ENCODE measurements around the gene PIANP.

PIANP gene

DNA sequence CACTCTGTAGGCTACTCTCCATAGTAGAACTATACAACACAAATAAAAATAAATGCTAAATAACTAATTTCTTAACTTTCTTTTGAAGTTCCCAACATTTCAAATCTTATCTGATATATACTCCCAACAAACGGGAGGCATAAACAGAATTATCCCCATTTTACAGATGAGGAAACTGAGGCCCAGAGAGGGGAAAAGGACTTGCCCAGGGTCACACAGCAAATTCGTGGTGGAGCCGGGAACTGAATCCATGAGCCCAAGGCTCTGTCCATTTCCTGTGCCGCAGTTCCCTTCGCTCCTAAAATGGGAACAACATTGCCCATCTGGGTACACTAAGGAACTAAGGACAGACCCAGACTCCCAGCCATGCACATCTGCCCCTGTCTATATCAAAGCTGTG lies 23.7 kb downstream of the PIANP start:
- Histone ChIP-seq H3K27ac (no peak overlapping the region), H3K9me3 (ENCODE audit: control insufficient read depth, low read length) (no peaks in the 10 kb centered on the region), H3K79me2 (peaks cover 34% of the 10 kb centered on the region), H2AFZ (no peak overlapping the region), H3K4me3 (ENCODE audit: low read depth, low read length) (no peak overlapping the region), H3K4me2 (ENCODE audit: low read length) (no peak overlapping the region), H3K9ac (no peak overlapping the region), H3K4me1 (no peaks in the 10 kb centered on the region), H3K36me3 (ENCODE audit: control insufficient read depth, insufficient read depth, low read length) (no peaks in the 10 kb centered on the region), H3K27me3 (ENCODE audit: control insufficient read depth, insufficient read depth, low read length) (no peaks in the 10 kb centered on the region)
- TF ChIP-seq, protein P1, sequence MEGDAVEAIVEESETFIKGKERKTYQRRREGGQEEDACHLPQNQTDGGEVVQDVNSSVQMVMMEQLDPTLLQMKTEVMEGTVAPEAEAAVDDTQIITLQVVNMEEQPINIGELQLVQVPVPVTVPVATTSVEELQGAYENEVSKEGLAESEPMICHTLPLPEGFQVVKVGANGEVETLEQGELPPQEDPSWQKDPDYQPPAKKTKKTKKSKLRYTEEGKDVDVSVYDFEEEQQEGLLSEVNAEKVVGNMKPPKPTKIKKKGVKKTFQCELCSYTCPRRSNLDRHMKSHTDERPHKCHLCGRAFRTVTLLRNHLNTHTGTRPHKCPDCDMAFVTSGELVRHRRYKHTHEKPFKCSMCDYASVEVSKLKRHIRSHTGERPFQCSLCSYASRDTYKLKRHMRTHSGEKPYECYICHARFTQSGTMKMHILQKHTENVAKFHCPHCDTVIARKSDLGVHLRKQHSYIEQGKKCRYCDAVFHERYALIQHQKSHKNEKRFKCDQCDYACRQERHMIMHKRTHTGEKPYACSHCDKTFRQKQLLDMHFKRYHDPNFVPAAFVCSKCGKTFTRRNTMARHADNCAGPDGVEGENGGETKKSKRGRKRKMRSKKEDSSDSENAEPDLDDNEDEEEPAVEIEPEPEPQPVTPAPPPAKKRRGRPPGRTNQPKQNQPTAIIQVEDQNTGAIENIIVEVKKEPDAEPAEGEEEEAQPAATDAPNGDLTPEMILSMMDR (IDR thresholded peaks at IDR 0.05) = no peak

DNA sequence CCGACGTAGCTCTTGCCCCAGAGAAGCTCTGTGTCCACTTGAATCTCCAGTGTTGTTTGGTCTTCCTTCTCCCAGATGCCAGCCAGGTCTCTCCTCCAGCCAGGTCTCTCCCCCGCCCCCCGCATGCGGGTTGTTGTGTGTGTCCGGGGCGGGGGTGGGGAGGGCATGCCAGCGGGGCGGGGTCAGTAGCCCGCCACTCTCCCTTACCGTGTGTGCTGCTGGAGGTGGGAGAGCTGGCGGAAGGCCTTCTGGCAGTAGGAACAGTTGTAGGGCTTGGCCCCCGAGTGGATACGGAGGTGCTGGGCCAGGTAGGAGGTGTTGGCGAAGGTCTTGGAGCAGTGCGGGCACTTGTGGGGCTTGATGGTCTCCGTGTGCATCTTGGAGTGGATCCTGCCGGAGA lies 28.5 kb downstream of the PIANP start:
- Histone ChIP-seq H3K36me3 (ENCODE audit: control insufficient read depth, insufficient read depth, low read length) (no peaks in the 10 kb centered on the region), H2AFZ (no peak overlapping the region), H3K9ac (no peak overlapping the region), H3K4me1 (no peaks in the 10 kb centered on the region), H3K79me2 (peaks cover under 1% of the 10 kb centered on the region), H3K27ac (no peak overlapping the region), H3K27me3 (ENCODE audit: control insufficient read depth, insufficient read depth, low read length) (no peaks in the 10 kb centered on the region), H3K4me2 (ENCODE audit: low read length) (no peak overlapping the region), H3K9me3 (ENCODE audit: control insufficient read depth, low read length) (no peaks in the 10 kb centered on the region), H3K4me3 (ENCODE audit: low read depth, low read length) (no peak overlapping the region)
- TF ChIP-seq, protein P1 (IDR thresholded peaks at IDR 0.05) = no peak

DNA sequence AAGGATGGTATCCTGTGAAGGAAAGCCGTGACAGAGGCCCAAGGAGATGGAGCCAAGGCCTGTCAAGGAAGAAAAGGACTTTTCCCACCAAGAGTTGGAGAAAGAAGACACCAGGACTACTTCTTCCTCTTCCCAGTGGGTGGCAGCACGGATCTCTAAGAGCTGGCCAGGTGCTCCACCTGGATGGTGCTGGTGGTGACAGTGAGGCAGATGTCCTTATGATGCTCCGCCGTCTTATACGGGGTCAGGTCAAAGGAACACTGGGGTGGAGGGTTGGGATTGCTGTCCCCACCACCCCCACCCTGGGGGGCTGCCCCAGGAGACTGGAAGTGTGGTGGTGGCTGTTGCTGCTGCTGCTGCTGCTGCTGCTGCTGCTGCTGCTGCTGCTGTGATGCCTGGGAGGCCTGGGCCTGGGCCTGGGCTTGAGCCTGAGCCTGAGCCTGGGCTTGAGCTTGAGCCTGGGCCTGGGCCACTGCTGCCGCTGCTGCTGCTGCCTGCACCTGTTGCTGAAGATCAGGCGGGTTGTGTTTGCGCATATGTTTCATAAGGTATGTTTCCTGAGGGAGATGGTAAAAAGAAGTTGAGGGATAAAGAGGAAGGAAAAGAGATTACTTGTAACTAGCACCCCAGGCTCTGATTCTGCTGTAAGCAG lies 32.9 kb downstream of the PIANP start:
- TF ChIP-seq, protein P1 (IDR thresholded peaks at IDR 0.05) = no peak
- H3K27ac ChIP-seq = no peak overlapping the region
- no peaks in the 10 kb centered on the region for H3K27me3 ChIP-seq (ENCODE audit: control insufficient read depth, insufficient read depth, low read length)
- H3K79me2 ChIP-seq = peaks cover under 1% of the 10 kb centered on the region
- no peak overlapping the region for H3K4me2 ChIP-seq (ENCODE audit: low read length)
- H3K4me1 ChIP-seq = no peaks in the 10 kb centered on the region
- H3K36me3 ChIP-seq (ENCODE audit: control insufficient read depth, insufficient read depth, low read length) = no peaks in the 10 kb centered on the region
- H2AFZ ChIP-seq = no peak overlapping the region
- no peaks in the 10 kb centered on the region for H3K9me3 ChIP-seq (ENCODE audit: control insufficient read depth, low read length)
- no peak overlapping the region for H3K9ac ChIP-seq
- no peak overlapping the region for H3K4me3 ChIP-seq (ENCODE audit: low read depth, low read length)

DNA sequence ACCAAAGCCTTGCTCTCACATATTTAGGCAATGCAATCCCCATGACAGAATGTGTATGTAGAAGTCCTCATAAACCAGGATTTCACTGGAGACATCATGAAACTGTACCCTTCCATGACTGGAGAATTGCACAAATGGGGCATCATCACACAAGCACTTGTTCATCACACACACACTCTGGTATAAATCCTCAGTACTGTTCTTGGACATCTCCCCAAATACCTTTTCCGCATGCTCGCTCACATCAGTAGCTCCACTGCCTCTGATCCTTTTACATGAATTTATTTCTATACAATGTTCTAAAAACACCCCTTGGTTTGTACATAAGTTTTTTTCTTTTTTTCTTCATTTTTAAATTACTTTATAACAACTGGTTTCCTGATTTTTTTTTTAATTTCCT lies 34.4 kb downstream of the PIANP start:
- H3K4me1 ChIP-seq = peaks cover 3% of the 10 kb centered on the region
- no peaks in the 10 kb centered on the region for H3K27me3 ChIP-seq (ENCODE audit: control insufficient read depth, insufficient read depth, low read length)
- no peak overlapping the region for H3K4me3 ChIP-seq (ENCODE audit: low read depth, low read length)
- H3K9ac ChIP-seq = no peak overlapping the region
- peaks cover 13% of the 10 kb centered on the region for H3K79me2 ChIP-seq
- no peaks in the 10 kb centered on the region for H3K36me3 ChIP-seq (ENCODE audit: control insufficient read depth, insufficient read depth, low read length)
- no peak overlapping the region for H3K27ac ChIP-seq
- H3K9me3 ChIP-seq (ENCODE audit: control insufficient read depth, low read length) = no peaks in the 10 kb centered on the region
- TF ChIP-seq, protein P1 (IDR thresholded peaks at IDR 0.05) = no peak
- H3K4me2 ChIP-seq (ENCODE audit: low read length) = no peak overlapping the region
- H2AFZ ChIP-seq = no peak overlapping the region

DNA sequence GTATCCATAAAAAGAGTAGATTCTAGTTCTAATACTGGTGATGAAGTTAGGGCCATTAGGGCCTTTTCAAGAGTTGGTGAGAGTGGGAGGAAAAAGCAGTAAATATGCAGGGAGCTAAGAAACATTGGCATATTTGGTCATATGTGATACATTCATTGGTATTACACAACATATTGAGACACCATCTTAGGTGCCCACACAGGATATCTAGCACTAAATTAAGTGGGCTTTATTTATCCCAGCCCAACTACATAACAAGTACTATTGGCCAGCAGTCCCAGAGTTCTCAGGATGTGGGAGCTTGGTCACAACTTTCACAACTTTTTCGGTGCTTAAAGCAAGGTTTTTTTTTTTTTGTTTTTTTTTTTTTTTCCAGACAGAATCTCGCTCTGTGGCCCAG lies 35.7 kb downstream of the PIANP start:
- no peak overlapping the region for H3K4me2 ChIP-seq (ENCODE audit: low read length)
- H3K27me3 ChIP-seq (ENCODE audit: control insufficient read depth, insufficient read depth, low read length) = no peaks in the 10 kb centered on the region
- H3K27ac ChIP-seq = no peak overlapping the region
- H3K79me2 ChIP-seq = peaks cover 13% of the 10 kb centered on the region
- no peak overlapping the region for H2AFZ ChIP-seq
- no peak overlapping the region for H3K9ac ChIP-seq
- TF ChIP-seq, protein P1 (IDR thresholded peaks at IDR 0.05) = no peak
- no peak overlapping the region for H3K4me3 ChIP-seq (ENCODE audit: low read depth, low read length)
- no peaks in the 10 kb centered on the region for H3K9me3 ChIP-seq (ENCODE audit: control insufficient read depth, low read length)
- no peaks in the 10 kb centered on the region for H3K36me3 ChIP-seq (ENCODE audit: control insufficient read depth, insufficient read depth, low read length)
- H3K4me1 ChIP-seq = peaks cover 3% of the 10 kb centered on the region

All from parathyroid adenoma (tissue), 2 donors.